OCI-M2 (cell line): ENCODE results near the gene ZNF282.

Experiments used
- DNase-seq: peaks from one replicate; lab custom pipeline; 2025; ENCODE audit not compliant: unreplicated experiment; lab: John Stamatoyannopoulos, UW

Gene ZNF282

GRCh38 chr7:149188637-149189259 lies 6.6 kb upstream of the ZNF282 start:
- no peak for DNase-seq

- DNase-seq: no peak
Observed at GRCh38 chr7:149191851-149192250, 3.5 kb upstream of the ZNF282 start.

GRCh38 chr7:149194799-149195179 lies 557 bp upstream of the ZNF282 start:
- no peak for DNase-seq

GRCh38 chr7:149196151-149196704 lies 882 bp downstream of the ZNF282 start:
- DNase-seq: no peak

- no peak for DNase-seq
Observed at GRCh38 chr7:149196705-149197171, 1.4 kb downstream of the ZNF282 start.

- no peak for DNase-seq
Observed at GRCh38 chr7:149197675-149198074, 2.3 kb downstream of the ZNF282 start.

GRCh38 chr7:149198161-149198816 lies 2.9 kb downstream of the ZNF282 start:
- DNase-seq: no peak

GRCh38 chr7:149199234-149199995 lies 4.1 kb downstream of the ZNF282 start:
- no peak for DNase-seq

GRCh38 chr7:149202831-149203231 lies 7.5 kb downstream of the ZNF282 start:
- no peak for DNase-seq

- DNase-seq: no peak
Observed at GRCh38 chr7:149205690-149206381, 10.5 kb downstream of the ZNF282 start.

- DNase-seq: no peak
Observed at GRCh38 chr7:149207324-149208035, 12.1 kb downstream of the ZNF282 start.

GRCh38 chr7:149209518-149210269 lies 14.3 kb downstream of the ZNF282 start:
- DNase-seq: no peak

- no peak for DNase-seq
Observed at GRCh38 chr7:149210551-149210950, 15.2 kb downstream of the ZNF282 start.

- no peak for DNase-seq
Observed at GRCh38 chr7:149214020-149214720, 18.8 kb downstream of the ZNF282 start.

GRCh38 chr7:149216402-149216801 lies 21.1 kb downstream of the ZNF282 start:
- no peak for DNase-seq

GRCh38 chr7:149217570-149217969 lies 22.2 kb downstream of the ZNF282 start:
- no peak for DNase-seq

- DNase-seq: no peak
Observed at GRCh38 chr7:149218469-149219420, 23.4 kb downstream of the ZNF282 start.

- no peak for DNase-seq
Observed at GRCh38 chr7:149220534-149220933, 25.2 kb downstream of the ZNF282 start.
